HL-60/S4 treated with retinoic acid at 250 ng/mL for 4 days and 3 days (cell line): ENCODE results near the gene NKIRAS2.
"Not testable (repeated sequence)": the region's sequence is repeated elsewhere in the genome, so short reads cannot be mapped to it uniquely, and the experiment has no call there.

Source experiments
- in situ Hi-C: fragments of 300-500 bp; cut with MboI; formaldehyde crosslinking; loops from 2 replicates; pipeline ENCODE4 v1.7.0; 2022; ENCODE audit warnings: low sequenced_read_pairs

Gene NKIRAS2

DNA sequence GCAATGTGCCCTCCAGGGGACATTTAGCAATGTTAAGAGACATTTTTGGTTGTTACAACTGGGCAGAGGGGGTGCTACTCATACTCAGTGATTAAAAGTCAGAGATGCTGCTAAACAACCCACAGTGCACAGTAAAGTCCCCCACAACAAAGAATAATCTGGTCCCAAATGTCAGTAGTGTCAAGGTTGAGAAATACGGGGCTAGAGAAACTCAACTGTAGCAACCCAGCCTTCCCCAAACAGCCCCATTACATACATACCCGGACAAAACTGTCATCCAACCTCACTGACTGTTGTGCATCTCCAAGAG, 23.1 kb upstream of the NKIRAS2 start:
- in situ Hi-C loops = no loop called here

DNA sequence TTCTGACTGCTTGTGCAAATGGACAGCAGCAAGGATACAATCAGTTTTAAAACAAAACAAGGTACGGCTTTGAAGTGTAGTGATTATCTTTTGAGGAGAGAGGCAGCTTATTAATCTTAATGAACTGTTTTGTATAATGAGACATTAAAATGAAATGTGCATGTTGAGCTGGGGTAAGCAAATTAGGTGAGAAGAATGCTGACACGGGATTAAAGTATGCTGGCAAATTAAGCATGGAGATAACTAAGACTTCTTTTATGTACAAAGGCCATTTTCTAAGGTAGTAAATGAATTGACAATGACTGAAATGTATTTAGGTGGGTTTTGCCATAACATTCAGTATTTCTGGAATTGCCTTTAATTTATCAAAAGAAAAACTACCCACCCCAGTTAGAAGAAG, 21.4 kb upstream of the NKIRAS2 start:
- in situ Hi-C loops = no loop called here

DNA sequence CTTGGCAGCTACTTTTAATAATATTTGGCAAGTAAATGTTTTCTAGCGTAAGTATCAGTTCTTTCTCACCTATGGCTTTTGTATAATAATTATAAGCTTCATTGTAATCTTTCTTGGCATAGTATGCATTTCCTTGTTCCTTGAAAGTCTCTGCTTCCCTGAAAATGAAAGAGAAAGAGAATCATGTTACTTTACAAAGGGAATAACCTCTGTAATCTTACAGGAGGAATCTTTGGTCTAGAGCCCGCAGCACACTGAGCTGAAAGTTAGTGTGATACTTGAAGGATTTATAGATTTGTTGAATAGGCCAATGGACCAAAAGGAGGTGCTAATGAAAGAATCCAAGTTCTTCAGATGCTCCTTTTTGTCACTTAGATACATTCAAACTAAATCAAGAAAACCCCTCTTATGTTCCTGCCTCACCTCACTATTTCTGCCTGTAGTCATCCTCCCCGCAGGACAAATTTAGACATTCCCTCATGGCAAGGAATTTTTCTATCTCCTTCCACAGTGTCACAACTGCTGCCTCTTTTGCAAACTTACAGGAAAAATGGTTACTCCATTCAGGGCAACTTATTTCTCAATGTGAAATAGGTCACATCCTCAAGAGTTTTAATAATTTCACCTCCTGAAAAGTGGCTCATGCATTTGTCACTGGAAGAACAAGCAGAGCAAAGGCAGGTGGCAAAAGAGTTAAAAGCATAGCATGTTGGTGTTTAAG, 19.3 kb upstream of the NKIRAS2 start:
- in situ Hi-C loops = no loop called here

DNA sequence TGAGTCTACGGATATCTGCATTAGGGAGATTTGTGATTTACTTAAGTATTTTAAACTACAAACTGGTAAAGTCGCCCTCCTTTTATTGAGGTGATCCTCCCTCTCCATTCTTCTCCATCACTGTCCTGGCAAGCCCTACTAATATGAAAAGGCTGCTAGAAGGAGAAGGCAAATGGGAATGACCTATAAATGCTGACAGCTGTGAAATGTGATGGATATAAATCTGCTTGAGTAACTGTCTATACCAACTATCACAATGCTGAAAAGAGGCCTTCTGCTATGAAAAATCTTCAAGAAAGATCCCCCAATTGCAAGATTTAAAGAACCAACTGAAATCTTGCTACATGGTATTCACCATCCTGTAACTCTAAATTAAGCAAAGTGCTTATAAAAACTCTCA, 18.2 kb upstream of the NKIRAS2 start:
- in situ Hi-C loops = no loop called here

DNA sequence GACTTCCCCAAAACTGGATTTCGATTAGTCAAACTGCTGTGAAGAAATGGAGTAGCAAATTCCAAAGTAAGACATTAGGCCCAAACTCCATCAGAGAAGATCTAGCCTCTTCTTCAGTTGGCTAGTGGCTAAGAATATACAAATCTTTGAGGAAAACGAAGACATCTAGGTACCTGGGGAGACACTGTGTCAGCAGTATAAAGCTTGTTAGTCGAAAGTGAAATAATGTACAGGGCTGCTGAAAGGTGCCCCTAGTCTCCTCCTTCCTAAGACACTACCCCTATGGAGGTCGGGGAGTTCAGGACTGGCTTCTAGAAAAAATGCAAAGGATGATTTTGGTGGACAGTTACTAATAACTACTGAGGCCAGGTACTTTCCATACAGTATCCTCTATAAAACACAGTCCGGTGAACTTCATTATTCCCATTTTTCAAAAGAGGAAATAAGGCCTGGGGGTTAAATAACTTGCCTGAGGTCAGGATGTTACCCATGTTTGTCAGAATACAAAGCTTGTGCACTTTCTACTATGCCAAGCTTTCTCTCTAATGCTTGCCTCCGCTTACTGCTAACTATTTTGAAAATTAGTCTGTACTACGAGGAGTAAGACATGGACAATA, 17.6 kb upstream of the NKIRAS2 start:
- in situ Hi-C loops = no loop called here

DNA sequence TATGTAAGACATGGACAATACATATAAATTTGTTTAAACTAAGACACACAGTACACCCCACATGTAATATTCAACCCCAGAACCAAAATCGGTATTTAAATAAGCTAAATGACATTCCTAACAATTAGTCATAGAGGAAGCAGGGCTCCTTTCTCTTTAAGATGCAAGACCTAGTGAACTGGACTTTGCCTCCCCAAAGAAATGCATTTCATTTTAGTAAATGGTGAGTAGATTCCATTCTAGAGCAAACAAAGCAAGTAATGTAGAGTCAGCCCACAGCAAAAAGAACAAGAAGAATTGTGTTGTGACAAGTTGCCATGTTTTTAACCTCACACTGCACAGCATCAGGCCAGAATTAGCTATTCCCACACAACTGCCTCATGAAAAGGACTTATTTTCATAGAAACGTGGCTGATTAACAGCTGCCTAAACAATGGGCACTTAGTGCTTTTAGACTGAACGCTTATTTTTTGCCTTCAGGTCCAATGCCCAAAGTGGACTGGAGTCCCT, 17.0 kb upstream of the NKIRAS2 start:
- in situ Hi-C loops = no loop called here

DNA sequence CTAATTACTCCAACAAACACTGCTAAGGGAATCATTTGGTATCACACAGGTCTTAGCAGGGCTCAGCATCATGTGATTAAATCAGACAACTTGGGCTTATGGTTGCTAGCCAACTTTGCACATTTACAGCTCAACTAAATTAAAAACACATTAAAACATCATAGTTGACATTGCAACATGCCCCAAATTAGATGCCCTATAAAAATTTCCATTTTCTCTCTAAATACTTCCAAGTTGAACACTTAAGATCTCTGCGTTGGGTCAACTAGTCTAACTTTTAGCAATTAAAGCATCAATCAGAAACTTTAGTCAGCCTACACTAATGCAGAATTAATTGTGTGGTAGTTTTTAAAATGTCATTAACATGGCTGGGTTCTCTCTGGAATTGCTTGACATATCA, 14.7 kb upstream of the NKIRAS2 start:
- in situ Hi-C loops = no loop called here

DNA sequence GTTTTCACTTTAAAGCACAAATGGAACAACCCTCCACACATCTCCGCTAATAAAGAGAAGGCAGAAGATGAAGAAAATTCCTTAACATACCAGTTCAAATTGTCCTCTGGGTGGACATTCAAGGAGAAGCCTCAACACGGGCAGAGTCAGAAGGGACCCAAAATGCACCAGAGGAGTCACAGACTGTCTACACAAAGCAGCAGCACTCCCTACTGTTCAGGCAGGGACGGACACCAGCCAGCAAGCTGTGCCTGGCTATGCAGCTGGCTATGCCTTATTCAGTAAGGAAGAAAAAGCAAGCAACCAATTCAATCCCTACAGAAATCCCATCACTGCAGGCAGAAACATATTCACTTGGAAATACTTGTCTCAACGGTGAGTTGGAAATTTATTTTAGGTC, 10.7 kb upstream of the NKIRAS2 start:
- in situ Hi-C loops = no loop called here

DNA sequence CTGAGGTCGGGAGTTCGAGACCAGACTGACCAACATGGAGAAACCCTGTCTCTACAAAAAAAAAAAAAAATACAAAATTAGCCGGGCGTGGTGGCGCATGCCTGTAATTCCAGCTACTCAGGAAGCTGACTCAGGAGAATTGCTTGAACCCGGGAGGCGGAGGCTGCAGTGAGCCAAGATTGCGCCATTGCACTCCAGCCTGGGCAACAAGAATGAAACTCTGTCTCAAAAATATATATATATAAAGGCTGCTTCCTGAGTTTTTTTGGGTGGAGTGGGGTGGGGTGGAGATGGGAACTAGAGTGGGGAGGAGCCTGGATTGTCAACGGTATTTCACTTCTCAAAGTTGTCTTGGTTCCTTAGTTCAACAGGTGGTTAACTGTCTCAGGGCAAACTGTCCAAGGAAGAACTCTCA, 9.6 kb upstream of the NKIRAS2 start:
- in situ Hi-C loops = not testable (repeated sequence)

DNA sequence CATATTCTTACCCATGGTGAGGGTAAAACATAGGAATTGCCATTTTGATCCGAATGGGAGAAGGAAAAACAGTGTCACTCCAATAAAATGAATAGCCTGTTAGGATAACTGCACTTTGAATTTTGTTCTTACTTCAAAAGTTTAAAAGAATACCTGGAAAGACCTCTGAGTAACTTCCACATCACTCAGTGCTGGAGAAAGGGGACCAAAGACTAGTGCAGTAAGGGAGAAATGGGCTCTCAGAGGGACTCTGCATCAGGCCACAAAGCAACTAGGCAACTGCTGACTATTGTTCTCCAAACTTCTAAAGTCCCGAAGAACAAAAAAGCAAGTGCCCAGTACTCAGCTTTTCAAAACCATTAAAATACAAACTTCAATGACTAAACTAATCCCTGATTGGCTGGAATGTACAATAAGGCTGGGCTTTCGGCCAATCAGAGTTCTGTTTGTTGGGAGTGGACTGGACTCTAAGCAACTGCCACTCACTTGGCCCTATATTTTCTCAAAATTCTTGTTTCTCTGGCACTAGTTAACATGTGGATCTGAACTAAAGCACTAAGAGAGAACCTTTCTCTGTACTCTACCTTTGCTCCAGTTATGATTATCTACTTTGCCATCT, 8.9 kb upstream of the NKIRAS2 start:
- in situ Hi-C loops = no loop called here

DNA sequence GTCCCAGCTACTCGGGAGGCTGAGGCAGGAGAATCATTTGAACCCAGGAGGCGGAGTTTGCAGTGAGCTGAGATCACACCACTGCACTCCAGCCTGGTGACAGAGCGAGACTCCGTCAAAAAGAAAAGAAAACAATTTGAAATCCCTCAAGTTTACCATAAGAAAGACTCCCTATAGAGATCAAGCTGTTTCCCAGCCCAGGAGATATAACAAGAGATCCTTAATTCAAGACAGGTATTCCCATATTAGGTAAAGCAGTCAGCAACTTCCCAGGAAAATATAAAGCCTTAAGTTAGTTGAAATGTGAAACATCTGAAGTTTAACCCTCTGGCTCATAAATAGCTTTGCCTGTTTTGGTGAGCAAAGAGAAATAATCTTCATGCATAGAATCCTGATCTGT, 7.5 kb upstream of the NKIRAS2 start:
- in situ Hi-C loops = not testable (repeated sequence)

DNA sequence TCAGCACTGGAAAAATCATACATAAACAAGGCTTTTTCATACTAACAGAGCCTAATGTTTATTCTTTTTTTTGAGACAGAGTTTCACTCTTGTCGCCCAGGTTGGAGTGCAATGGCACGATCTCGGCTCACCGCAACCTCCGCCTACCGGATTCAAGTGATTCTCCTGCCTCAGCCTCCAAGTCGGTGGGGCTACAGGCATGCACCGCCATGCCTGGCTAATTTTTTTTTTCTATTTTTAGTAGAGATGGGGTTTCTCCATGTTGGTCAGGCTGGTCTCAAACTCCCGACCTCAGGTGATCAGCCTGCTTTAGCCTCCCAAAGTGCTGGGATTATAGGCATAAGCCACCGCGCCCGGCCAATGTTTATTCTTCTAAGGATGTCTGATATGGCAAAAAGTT, 6.2 kb upstream of the NKIRAS2 start:
- in situ Hi-C loops = not testable (repeated sequence)

DNA sequence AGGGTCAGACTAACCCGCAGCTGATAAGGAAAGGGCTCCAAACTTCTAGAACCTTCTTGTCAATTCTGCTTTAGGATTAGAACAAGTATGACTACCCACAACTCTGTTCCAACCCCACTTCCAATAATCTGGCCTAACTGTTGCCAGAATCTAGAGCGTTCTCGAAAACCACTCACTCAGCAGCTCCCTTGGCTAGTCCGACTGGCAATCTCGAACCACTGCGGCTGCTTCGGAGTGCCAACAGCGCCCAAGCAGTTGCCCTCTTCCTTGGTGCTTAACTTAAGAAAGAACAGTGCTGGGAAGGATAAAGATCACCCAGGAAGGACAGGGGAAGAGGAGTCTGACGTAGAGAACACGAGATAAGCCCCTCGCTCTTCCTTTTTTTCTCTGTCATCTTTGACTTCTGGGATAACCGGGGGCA, 3.5 kb upstream of the NKIRAS2 start:
- in situ Hi-C loops = no loop called here

DNA sequence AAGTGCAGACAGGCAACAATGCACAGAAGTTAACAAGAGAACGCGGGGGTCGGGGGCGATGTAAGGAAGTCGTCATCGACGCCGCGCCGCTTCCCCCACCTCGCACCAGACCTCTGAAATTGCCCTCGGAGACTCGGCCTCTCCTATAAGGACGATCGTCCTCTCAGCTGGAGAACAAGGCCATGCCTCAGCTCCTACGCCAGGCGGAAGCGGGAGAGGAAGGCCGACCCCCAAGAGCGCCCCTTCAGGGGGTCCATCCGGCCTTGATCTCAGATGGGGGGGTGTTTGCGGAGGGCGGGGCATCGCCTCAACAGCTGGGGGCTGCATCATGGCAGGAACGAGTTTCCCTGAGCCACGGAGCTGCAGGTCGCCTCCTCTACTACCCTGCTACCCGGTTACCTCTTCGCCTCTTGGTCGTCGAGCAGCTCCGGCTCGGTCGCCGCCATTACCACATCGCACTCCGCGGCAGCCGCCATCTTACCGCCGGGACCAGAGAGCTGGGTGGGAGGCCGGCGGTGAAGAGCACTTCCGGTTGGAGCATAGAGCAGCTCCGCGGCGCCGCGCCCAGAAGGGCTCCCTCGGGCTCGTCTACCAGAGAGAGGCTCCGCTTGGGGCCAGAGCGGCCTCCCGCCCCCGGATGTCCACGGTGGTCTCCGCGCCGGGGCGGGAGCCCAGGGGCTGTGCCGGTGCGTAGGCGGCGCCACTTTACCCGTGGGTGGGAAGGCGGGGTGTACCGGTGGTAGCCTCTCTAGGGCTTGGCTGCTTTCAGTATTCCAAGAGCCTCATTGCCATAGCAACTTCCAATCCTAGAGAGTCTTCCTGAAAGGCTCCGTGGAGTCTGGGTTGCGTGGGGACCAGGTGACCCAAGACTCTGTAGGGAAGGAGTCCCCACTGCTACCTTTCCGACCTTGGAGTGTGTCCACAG, 2.7 kb upstream of the NKIRAS2 start, which contains the start of gene DNAJC7:
Gene DNAJC7, minus strand, starts transcription at position 499 of the 925 bp plus-strand sequence. Its CDS starts 23 bp downstream, at position 476.
- in situ Hi-C loops = no loop called here

DNA sequence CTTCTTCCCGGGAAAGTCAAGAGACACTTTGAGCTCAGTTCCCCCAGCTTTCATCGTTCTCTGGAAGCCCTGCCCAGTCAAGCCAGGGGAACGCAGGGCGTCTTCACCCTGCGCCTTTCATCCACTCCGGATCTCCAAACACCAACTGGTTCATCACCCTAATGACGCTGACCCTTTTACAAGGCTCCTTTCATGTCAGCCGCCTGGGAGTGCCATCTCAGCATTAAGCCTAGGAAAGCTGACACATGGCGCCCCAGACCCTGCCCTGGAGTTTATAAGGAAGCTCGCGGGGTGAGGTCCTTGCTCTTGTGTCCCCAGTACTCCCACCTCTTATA, 2.1 kb upstream of the NKIRAS2 start:
- in situ Hi-C loops = no loop called here

DNA sequence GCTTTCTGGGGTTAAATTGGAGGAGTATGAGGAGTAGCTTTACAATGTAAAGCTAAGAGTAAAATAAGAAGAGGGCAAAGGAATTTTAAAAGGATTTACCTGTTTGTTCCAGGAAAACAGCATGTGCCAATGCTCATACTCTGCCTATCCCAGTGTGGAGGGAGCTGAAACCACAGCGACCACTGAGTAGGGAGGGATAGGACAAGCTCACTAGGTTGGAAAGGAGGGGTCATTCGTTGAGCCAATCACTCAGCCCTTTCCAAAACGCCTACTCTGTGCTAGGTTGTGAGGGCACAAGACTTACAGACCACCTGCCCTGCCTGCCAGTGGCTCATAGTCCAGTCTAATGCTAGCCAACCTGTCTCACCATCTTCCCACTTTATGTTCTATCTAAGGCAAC, 1.6 kb upstream of the NKIRAS2 start:
- in situ Hi-C loops = no loop called here

DNA sequence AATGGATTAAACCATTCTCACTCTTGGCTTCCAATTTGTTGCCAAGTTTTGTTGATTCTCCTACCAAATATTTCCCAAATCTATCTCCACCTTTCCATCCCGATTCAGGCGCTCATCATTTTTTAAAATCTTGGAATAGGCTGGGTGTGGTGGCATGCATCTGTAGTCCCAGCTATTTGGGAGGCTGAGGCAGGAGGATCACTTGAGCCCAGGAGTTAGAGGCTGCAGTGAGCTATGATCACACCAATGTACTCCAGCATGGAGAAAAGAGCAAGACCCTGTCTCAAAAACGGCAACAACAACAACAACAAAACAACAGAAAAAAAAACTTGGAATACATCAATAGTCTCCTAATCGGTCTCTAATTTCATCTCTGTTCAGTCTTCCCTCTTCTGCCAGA, 902 bp upstream of the NKIRAS2 start:
- in situ Hi-C loops = no loop called here

DNA sequence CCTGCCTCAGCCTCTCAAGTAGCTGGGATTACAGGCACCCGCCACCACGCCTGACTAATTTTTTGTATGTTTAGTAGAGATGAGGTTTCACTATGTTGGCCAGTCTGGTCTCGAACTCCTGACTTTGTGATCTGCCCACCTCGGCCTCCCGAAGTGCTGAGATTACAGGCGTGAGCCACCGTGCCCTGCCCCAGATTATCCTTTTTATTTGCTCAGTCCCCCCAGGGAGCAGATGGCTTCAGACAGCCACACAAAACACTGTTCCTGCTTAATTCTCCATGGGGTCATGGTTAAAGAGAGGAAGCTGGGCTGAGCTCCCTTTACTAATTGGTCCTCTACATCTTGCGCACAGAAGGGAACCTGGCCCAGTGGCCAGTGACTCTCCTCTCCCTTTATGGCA, 955 bp downstream of the NKIRAS2 start:
- in situ Hi-C loops = not testable (repeated sequence)

DNA sequence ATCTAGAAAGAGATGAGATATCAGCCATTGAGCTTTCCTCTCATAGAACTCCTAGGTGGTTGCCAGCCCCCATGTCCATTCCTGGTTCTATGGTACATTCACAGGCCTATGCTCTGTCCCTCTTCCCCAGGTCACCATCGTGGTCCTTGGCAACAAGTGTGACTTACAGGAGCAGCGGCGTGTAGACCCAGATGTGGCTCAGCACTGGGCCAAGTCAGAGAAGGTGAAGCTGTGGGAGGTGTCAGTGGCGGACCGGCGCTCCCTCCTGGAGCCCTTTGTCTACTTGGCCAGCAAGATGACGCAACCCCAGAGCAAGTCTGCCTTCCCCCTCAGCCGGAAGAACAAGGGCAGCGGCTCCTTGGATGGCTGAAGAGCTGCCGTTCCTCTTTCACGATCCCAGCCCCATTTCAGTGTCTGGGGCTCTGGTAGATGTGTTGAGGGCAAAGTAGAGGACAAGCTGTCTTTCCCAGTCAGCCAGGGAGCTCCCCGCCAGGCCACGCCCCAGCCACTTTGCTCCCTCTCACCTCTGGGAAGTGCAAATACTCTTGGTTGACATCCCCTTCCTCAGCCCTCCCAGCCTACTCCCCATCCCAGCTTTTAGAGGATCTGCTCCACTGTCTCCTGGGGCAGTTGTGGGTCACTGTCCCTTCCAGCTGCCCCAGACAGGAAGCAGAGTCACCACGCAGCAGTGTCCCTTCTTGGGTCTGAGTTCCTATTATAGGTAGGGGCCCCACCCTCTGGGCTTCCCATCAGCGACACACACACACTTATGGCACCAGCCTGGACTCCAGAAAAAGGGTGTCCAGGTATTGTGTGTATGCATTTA, 3.8 kb downstream of the NKIRAS2 start:
- in situ Hi-C loops = no loop called here

DNA sequence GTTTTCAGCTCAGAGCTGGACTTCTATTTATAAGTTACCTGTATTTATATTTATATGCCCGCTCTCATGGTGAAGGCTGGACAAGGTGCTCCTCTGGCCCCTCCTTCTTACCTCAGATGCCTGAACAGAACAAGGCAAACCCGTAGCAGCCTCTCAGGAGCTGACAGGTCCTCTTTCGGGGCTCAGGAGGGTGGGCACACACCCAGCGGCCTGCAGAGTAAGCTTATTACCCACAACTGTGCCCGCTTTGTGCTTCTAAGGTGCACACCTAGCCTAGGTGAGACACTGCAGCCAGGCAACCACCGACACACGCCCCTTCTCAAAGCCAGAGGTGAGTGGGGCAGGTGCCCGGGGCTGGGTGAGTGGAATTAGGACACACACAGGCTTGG, 5.3 kb downstream of the NKIRAS2 start:
- in situ Hi-C loops = no loop called here
